ENCODE measurements around the gene UROD. TPM values are rescaled to one million over a fixed set of nuclear protein-coding genes. Genes with fewer than 3 reads are reported as not detected.

Gene UROD
- total and polyA plus RNA-seq, 5 donors = 71.9 to 91.0 (median 83.8) TPM

GRCh38 chr1:45008516-45008915, 3.5 kb upstream of the UROD start:
- H3K4me3 ChIP-seq (ENCODE audit: low read length) = no peak overlapping the region
- H3K27ac ChIP-seq (ENCODE audit: low read length) = no peak overlapping the region
- no peaks in the 10 kb centered on the region for H3K9me3 ChIP-seq (ENCODE audit: control insufficient read depth, low read length)
- DNase-seq (no peak), ATAC-seq (no peak)
- intact Hi-C loops (cut with DNase I) = loop anchor here in 1 of 4 donors (10.0 kb wide), 1 partner anchor 174 kb away; no protein-coding TSS in a partner anchor
- no peaks in the 10 kb centered on the region for H3K27me3 ChIP-seq (ENCODE audit: control insufficient read depth, insufficient read depth)
- H3K4me1 ChIP-seq (ENCODE audit: control insufficient read depth, insufficient read depth, low read length) = peaks cover 9% of the 10 kb centered on the region
- whole genome bisulfite sequencing = 93% methylated on average over 12 of the region's 12 CpGs

- WGBS = 91% methylated on average over 11 of the region's 11 CpGs
- intact Hi-C loops (cut with DNase I) = loop anchor here in 1 of 4 donors (10.0 kb wide), 1 partner anchor 175 kb away; no protein-coding TSS in a partner anchor
- no peak overlapping the region for H3K4me3 ChIP-seq (ENCODE audit: low read length)
- ATAC-seq (no peak), DNase-seq (no peak)
- no peaks in the 10 kb centered on the region for H3K9me3 ChIP-seq (ENCODE audit: control insufficient read depth, low read length)
- no peaks in the 10 kb centered on the region for H3K27me3 ChIP-seq (ENCODE audit: control insufficient read depth, insufficient read depth)
- no peak overlapping the region for H3K27ac ChIP-seq (ENCODE audit: low read length)
- peaks cover 9% of the 10 kb centered on the region for H3K4me1 ChIP-seq (ENCODE audit: control insufficient read depth, insufficient read depth, low read length)
These were observed 2.7 kb upstream of the UROD start for GRCh38 chr1:45009296-45009865.

GRCh38 chr1:45009956-45010854, 1.8 kb upstream of the UROD start:
- WGBS = 19% methylated on average over 41 of the region's 41 CpGs
- peaks cover 9% of the 10 kb centered on the region for H3K4me1 ChIP-seq (ENCODE audit: control insufficient read depth, insufficient read depth, low read length)
- peak in 2 of 3 donors; percentile 65 to 72 for DNase-seq
- H3K27me3 ChIP-seq (ENCODE audit: control insufficient read depth, insufficient read depth) = no peaks in the 10 kb centered on the region
- H3K4me3 ChIP-seq (ENCODE audit: low read length) = peak overlapping the region; percentile 75
- ATAC-seq = no peak
- H3K27ac ChIP-seq (ENCODE audit: low read length) = no peak overlapping the region
- no peaks in the 10 kb centered on the region for H3K9me3 ChIP-seq (ENCODE audit: control insufficient read depth, low read length)
- intact Hi-C loops (cut with DNase I) = loop anchor here in 3 of 4 donors (5.0 to 10.0 kb wide), 3 partner anchors 175 to 482 kb away; partner anchors contain the start of gene TESK2 (in 2 of the 3)

GRCh38 chr1:45010855-45011811, 921 bp upstream of the UROD start, which contains the start of gene HECTD3:
TSS of gene HECTD3 (minus strand) at chr1:45011324. CDS start at chr1:45011257, 67 bp downstream.
- DNase-seq (peak; percentile 86 to 94 (median 92)), ATAC-seq (peak; percentile 91 to 92)
- peak within 1 kb of the TSS; percentile 78 for H3K4me3 ChIP-seq (ENCODE audit: low read length)
- peak within 1 kb of the TSS; percentile 91 for H3K27ac ChIP-seq (ENCODE audit: low read length)
- intact Hi-C loops (cut with DNase I) = loop anchor here in 3 of 4 donors (5.0 kb wide), 2 partner anchors 291 to 481 kb away; partner anchors contain the start of gene TESK2 (in 2 of the 3)
- H3K9me3 ChIP-seq (ENCODE audit: control insufficient read depth, low read length) = no peaks in the 10 kb centered on the region
- under 1% methylated on average over 62 of the region's 62 CpGs for WGBS
- H3K27me3 ChIP-seq (ENCODE audit: control insufficient read depth, insufficient read depth) = no peaks in the 10 kb centered on the region
- H3K4me1 ChIP-seq (ENCODE audit: control insufficient read depth, insufficient read depth, low read length) = peaks cover 9% of the 10 kb centered on the region

- Histone ChIP-seq H3K4me1 (ENCODE audit: control insufficient read depth, insufficient read depth, low read length) (peaks cover 9% of the 10 kb centered on the region), H3K27me3 (ENCODE audit: control insufficient read depth, insufficient read depth) (no peaks in the 10 kb centered on the region), H3K9me3 (ENCODE audit: control insufficient read depth, low read length) (no peaks in the 10 kb centered on the region), H3K27ac (ENCODE audit: low read length) (peak overlapping the region; percentile 91), H3K4me3 (ENCODE audit: low read length) (peak overlapping the region; percentile 78)
- ATAC-seq = peak; percentile 41 to 60
- intact Hi-C loops (cut with DNase I) = loop anchor here in 3 of 4 donors (5.0 kb wide), 2 partner anchors 290 to 480 kb away; partner anchors contain the start of gene TESK2 (in 2 of the 3)
- peak; percentile 75 to 91 (median 83) for DNase-seq
- 5% methylated on average over 21 of the region's 21 CpGs for WGBS
These were observed 705 bp downstream of the UROD start for GRCh38 chr1:45012639-45013278.

GRCh38 chr1:45013551-45014209, 1.6 kb downstream of the UROD start:
- no peak overlapping the region for H3K27ac ChIP-seq (ENCODE audit: low read length)
- no peak for ATAC-seq
- intact Hi-C loops (cut with DNase I) = loop anchor here in 3 of 4 donors (1.0 to 5.0 kb wide), 4 partner anchors 287 to 479 kb away; partner anchors contain the start of gene TESK2 (in 2 of the 3)
- WGBS = 82% methylated on average over 12 of the region's 12 CpGs
- no peaks in the 10 kb centered on the region for H3K27me3 ChIP-seq (ENCODE audit: control insufficient read depth, insufficient read depth)
- no peaks in the 10 kb centered on the region for H3K9me3 ChIP-seq (ENCODE audit: control insufficient read depth, low read length)
- peaks cover 9% of the 10 kb centered on the region for H3K4me1 ChIP-seq (ENCODE audit: control insufficient read depth, insufficient read depth, low read length)
- DNase-seq = no peak
- H3K4me3 ChIP-seq (ENCODE audit: low read length) = no peak overlapping the region

- 29% methylated on average over 6 of the region's 6 CpGs for WGBS
- Histone ChIP-seq H3K4me3 (ENCODE audit: low read length) (no peak overlapping the region), H3K27me3 (ENCODE audit: control insufficient read depth, insufficient read depth) (no peaks in the 10 kb centered on the region), H3K4me1 (ENCODE audit: control insufficient read depth, insufficient read depth, low read length) (peaks cover 8% of the 10 kb centered on the region), H3K9me3 (ENCODE audit: control insufficient read depth, low read length) (no peaks in the 10 kb centered on the region), H3K27ac (ENCODE audit: low read length) (no peak overlapping the region)
- peak; percentile 25 to 30 for ATAC-seq
- intact Hi-C loops (cut with DNase I) = loop anchor here in 3 of 4 donors (1.0 to 5.0 kb wide), 4 partner anchors 286 to 478 kb away; partner anchors contain the start of gene TESK2 (in 2 of the 3)
- peak; percentile 78 to 92 (median 86) for DNase-seq
These were observed 2.4 kb downstream of the UROD start for GRCh38 chr1:45014321-45015028.

- intact Hi-C loops (cut with DNase I) = loop anchor here in 2 of 4 donors (2.0 kb wide), 2 partner anchors 283 to 285 kb away; no protein-coding TSS in a partner anchor
- no peak for ATAC-seq
These were observed 3.6 kb downstream of the UROD start for GRCh38 chr1:45015683-45016082.

More at GRCh38 chr1:45015683-45016082, 3.6 kb downstream of the UROD start:
- DNase-seq = no peak
- Histone ChIP-seq H3K4me3 (ENCODE audit: low read length) (no peak overlapping the region), H3K9me3 (ENCODE audit: control insufficient read depth, low read length) (no peaks in the 10 kb centered on the region), H3K4me1 (ENCODE audit: control insufficient read depth, insufficient read depth, low read length) (peaks cover 3% of the 10 kb centered on the region), H3K27me3 (ENCODE audit: control insufficient read depth, insufficient read depth) (no peaks in the 10 kb centered on the region), H3K27ac (ENCODE audit: low read length) (no peak overlapping the region)
- WGBS = 68% methylated on average over 2 of the region's 2 CpGs
